Stimulated activated CD4-positive, alpha-beta T cell treated with anti-CD3 and anti-CD28 coated beads, Interleukin-2, amount 100 ng/mL, for 4 hours (primary cell): ENCODE results near the gene TUBGCP2.

ENCODE experiments used
- DNase-seq: peaks from one replicate; pipeline ENCODE4 v3.0.0-alpha.2; 2020; ENCODE audit warnings: low read depth

Gene TUBGCP2

GRCh38 chr10:133308421-133309099 is at the start of gene TUBGCP2, which contains the start of gene ZNF511:
TSS of gene TUBGCP2 (minus strand) at chr10:133308872. CDS start at chr10:133302941, 5,931 bp downstream.
TSS of gene ZNF511 (plus strand) at chr10:133308914. CDS start at chr10:133308944, 30 bp downstream.
- DNase-seq = peak; percentile 84

- DNase-seq = peak; percentile 66
Observed at GRCh38 chr10:133357285-133358161, 48.9 kb upstream of the TUBGCP2 start, which contains the start of gene FUOM. TSS of gene FUOM (minus strand) at chr10:133358019. CDS start at chr10:133358007, 12 bp downstream.

- DNase-seq = no peak
Observed at GRCh38 chr10:133356549-133357284, 48.0 kb upstream of the TUBGCP2 start.

- no peak for DNase-seq
Observed at GRCh38 chr10:133355991-133356390, 47.3 kb upstream of the TUBGCP2 start.

- no peak for DNase-seq
Observed at GRCh38 chr10:133355266-133355665, 46.6 kb upstream of the TUBGCP2 start.

GRCh38 chr10:133354672-133355240 is 46.1 kb upstream of the TUBGCP2 start:
- no peak for DNase-seq

- DNase-seq = no peak
Observed at GRCh38 chr10:133353988-133354605, 45.4 kb upstream of the TUBGCP2 start.

GRCh38 chr10:133353202-133353959 is 44.7 kb upstream of the TUBGCP2 start:
- no peak for DNase-seq

GRCh38 chr10:133351408-133352318 is 43.0 kb upstream of the TUBGCP2 start:
- no peak for DNase-seq

GRCh38 chr10:133350950-133351329 is 42.3 kb upstream of the TUBGCP2 start:
- DNase-seq = no peak

GRCh38 chr10:133350283-133350949 is 41.7 kb upstream of the TUBGCP2 start:
- no peak for DNase-seq

GRCh38 chr10:133349577-133350011 is 40.9 kb upstream of the TUBGCP2 start:
- DNase-seq = no peak

GRCh38 chr10:133349160-133349568 is 40.5 kb upstream of the TUBGCP2 start:
- no peak for DNase-seq

GRCh38 chr10:133347710-133348517 is 39.2 kb upstream of the TUBGCP2 start:
- no peak for DNase-seq

- no peak for DNase-seq
Observed at GRCh38 chr10:133346413-133346812, 37.7 kb upstream of the TUBGCP2 start.

- DNase-seq = no peak
Observed at GRCh38 chr10:133344236-133344635, 35.6 kb upstream of the TUBGCP2 start.

- DNase-seq = no peak
Observed at GRCh38 chr10:133343558-133343957, 34.9 kb upstream of the TUBGCP2 start.

GRCh38 chr10:133342942-133343341 is 34.3 kb upstream of the TUBGCP2 start:
- DNase-seq = no peak
